Femur (tissue), 1 donor: ENCODE results near the gene TCOF1.

Source experiments
- DNase-seq: peaks from one replicate; pipeline ENCODE4 v3.0.0-alpha.2; 2017

TCOF1 gene

DNA sequence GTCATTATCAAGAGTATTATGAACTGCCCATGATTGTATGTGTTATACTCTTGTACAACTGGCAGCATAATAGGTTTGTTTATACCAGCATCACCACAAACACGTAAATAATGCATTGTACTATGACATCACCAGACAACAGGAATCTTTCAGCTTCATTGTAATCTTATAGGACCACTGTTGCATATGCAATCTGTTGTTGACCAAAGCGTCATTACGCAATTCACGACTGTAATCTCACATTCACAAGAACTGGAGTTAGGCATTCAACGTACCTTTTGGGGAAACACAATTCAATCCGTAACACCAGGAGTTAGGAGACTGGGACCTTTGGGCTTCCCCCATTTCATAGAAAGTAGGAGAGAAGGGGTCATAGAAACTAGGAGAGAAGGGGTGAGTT is 34.4 kb upstream of the TCOF1 start:
- no peak for DNase-seq

DNA sequence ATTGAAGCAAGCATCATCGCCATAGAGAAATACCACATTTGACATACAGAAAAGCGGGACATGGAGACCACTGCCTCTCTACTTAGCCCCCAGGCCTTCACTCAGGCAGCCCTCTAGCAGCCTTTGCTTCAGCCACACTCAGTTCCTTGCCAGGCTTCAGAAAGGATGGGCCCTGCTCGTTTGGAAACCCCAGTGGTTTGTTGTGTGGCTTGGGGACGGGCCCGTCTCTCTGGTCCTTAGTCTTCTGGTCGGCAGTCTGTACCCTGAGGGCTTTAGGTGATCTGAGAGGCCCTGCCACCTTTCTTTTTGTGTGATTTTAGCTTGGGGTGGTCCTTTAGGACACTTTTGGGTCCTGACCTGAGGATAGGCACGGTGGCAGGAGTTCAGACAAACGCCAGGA is 33.7 kb upstream of the TCOF1 start:
- no peak for DNase-seq

DNA sequence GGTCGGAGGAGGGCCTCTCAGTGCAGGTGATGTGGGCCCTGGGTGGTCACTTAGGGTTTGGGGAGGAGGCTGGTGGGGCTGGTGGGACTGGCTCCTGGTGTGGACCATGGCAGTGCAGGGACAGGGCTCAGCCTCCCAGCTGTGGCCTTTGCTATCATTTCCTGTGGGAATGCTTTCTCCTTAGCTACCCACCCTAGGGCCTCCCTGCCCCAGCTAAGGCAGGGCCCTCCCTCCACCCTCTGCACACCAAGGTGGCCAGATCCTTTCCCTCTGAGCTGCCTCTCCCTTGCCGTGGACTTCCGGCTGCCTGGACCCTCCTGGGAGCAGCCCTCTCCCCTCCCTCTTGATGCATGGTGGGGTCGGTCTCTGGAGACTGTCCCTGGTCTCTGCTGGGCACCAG is 32.1 kb upstream of the TCOF1 start:
- no peak for DNase-seq

DNA sequence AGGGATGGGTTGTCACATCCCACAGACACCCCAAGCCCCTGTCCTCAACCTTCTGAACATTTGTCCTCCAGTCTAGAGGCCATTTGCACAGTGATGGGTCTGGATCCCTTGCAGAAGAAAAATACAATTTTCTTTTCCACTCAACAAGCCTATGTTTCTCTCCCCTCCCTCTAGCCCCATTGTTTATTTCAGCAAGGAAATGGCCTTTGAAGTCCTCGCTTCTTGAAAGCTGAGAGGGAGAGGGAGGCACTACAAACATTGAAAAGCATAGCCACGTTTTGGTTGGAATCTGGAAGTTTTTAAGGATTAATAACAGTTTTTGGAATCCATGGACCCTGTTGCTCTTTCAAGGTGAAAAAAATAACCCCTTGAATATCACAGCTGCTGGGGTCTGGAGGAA is 30.8 kb upstream of the TCOF1 start:
- DNase-seq: no peak

DNA sequence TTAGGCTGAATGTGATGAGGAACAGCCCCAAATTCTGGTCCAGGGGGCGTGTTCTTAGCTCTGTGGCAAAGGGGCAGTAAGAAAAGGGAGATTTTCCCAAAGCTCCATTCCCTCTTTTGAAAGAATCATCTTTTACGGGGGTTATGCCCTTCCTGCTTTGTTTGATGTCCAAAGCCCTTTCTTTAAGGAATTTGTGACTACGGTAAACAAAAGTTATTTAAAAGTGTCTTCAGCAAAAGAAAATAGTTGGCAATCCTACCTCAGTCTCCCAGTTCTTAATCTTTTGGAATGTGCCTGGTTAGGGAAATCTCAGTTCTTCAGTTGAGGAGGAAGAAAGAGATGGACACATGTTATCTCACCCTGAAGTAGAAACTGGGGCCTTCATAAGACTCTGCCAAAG is 30.4 kb upstream of the TCOF1 start:
- DNase-seq: no peak

DNA sequence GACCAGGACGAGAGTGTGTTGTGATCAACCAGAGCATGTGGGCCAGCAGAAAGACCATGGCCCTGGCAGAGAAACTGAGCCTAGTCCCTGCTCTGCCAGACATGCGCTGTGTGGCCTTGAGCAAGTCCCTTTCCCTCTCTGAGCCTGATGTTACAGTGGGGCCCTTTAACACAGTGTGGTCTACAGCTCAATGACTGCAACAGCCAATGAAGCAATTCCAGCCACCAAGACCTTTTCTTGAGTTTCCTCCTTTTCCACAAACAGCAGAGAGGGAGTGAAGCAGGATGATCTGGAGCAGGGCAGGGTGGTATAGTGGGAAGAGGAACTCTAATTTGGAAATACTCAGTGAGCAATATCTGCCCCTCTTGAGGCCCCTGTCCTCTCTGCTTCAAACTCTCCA is 29.0 kb upstream of the TCOF1 start:
- no peak for DNase-seq

DNA sequence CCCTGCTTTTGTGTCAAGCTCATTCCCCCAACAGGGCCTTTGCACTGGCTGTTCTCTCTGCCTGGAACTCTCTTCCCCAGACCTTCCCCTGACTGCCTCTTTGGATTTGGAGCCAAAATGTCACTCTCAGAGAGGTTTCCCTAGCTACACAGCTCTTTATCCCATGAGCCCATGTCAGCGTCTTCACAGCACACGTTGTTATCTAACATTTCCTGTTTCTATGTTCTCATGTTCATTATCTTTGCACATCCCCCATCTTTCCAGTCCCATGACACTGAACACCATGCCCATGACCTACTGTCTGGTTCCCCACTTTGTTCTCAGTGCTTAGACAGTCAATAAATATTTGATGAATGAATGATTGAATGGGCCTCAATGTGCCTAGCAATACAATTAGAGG is 28.5 kb upstream of the TCOF1 start:
- DNase-seq: no peak

DNA sequence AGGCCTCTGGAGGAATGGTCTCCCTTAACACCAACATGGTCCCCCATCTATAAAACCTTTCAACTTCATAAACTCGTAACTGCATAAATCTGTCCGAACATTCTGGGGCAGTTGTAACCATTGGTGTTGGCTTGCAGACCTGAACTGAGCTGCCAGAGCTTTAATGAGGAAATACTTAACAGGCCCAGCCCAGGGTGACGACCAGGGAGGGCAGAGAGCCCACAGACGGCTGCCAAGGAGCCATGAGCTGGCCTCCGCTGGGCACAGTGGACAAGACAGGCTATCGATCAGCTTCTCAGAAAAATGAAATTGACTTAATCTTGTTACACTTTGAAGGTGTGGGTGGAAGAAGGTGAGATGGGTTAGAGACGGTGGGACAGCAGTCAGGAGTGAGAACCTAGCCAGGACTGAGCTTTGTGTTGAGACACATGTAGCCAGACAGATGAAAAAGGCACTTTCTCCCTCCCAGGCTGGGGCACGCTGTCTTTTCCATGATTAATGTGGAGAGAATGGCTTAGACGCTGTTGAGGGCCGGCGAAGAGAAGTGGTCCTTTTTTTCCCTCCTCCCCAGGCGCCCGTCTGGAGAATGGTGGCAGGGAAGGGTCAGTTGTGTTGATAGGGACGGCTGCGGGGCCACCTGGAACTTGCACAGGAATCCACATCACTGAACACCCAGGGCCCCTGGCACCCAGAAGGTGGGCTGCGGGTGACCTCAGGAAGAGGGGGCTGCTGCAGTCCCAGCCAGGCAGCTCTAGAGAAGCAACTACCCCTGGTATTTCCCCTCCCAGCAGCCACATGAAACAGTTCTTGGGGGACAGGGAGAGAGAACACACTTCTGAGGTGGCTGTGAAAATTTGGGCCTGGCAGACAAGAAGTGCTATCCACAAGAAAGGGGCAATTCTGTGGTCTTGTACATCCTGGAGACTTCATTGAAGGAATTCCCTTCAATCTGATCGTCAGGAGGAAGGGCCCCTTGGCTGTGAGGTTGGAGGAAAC is 27.3 kb upstream of the TCOF1 start:
- peak; percentile 38 for DNase-seq

DNA sequence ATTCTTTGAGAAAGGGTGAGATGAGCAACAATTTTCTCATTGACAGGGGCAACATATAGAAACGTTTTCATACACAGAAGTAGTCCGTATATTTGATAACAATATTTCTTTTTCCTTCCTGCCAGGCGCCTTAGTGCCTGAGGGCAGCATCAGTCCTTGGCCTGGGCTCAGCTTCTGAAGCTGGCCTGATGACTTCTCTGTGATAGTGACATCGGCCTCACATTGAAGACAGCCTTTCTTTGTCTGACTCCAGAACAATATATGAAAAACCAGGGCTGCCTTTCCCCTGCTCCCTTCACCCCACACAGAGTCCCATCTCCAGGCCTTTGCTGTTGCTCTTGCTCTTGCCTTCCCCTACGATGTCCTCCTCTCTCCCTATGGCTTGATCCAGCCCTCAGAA is 24.1 kb upstream of the TCOF1 start:
- no peak for DNase-seq

DNA sequence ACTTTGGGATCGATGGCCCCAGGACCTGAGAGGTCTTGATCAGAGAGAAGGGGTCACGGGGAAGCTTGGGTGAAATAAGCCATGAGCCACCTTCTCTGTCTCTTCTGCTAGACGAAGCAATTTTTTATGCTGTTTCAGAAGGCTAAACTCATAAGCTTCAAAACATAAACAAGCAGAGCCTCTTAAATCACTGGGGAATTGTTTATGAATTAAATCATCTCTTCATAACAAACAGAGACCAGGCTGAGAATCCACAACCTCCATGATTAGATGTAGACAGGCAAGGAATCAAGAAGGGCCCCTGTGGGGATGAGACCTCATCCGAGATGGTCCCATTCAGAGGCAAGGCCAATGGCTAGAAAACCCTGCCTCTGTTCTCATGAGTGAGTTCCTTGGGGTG is 21.7 kb upstream of the TCOF1 start:
- DNase-seq: no peak

DNA sequence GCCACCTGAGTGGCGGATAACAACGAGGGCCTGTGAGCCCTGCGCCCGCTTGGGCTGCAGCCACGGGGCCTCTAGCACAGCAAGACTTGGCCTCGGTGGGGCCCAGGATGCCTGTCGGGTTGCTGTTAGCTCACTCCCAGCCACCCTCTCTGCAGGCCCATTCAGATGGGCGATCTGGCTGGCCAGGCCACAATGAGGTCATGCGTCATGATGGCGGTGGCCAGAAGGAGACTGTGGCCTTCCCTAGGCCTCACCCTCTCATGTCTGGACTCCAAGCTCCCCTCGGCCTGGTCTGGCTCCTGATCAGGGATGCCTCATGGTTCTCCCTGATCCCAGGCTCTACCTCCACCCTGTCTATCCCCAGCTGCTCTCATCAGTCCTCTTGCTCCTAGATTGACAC is 19.0 kb upstream of the TCOF1 start:
- no peak for DNase-seq

DNA sequence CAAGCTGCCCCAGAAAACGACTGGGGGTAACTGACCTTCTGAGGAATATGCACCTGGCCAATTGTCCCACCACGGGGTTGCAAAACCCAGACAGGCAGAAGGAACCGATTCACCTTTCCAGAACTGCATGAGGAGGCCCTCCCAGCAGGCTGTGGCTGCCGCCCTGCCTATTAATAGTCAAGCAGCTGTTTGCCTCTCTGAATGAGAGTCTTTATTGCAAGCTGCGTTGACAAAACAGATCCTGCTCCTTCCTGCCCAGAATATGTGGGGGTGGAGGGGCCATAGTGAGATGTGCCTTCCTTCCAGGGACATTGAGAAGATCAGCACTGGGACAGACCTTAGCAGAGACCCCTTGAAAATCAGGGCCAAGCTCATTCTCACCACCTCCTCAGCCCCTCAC is 18.3 kb upstream of the TCOF1 start:
- peak; percentile 64 for DNase-seq

DNA sequence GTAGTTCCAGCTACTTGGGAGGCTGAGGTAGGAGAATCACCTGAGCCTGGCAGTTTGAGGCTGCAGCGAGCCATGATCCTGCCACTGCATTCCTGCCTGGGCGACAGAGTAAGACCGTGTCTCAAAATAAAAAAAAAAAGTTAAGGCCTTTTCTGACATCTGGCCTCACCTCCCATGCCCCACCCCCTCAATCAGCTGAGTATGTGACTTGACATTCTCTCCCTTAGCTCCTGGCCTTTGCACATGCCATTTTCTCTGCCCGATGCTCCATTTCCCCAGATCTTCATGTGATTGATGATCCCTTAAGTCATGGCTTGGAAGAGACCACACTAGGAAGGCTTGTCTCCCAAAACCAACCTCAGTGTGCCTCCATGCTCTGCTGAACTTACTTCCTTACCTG is 17.7 kb upstream of the TCOF1 start:
- no peak for DNase-seq

DNA sequence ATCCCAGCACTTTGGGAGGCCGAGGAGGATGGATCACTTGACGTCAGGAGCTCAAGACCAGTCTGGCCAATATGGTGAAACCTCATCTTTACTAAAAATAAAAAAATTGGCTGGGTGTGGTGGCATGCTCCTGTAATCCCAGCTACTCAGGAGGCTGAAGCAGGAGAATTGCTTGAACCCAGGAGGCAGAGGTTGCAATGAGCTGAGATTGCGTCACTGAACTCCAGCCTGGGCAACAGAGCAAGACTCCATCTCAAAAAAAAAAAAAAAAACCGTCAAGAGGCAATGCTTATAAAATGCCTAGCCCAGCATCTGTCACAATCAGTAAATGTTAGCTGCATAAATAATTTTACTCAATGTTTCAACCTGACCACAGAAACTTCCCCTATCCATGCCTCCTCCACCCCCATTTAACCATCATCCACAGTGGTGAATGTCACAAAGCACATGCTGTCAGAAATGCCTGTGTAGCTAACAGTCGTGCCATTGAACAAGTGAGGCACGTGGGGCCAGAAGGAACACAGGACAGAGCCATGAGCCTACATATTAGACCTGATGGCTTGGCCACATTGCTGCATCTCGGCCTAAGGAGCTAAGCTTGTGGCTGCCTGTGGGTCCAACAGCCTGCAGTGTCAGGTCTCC is 16.8 kb upstream of the TCOF1 start:
- DNase-seq: no peak

DNA sequence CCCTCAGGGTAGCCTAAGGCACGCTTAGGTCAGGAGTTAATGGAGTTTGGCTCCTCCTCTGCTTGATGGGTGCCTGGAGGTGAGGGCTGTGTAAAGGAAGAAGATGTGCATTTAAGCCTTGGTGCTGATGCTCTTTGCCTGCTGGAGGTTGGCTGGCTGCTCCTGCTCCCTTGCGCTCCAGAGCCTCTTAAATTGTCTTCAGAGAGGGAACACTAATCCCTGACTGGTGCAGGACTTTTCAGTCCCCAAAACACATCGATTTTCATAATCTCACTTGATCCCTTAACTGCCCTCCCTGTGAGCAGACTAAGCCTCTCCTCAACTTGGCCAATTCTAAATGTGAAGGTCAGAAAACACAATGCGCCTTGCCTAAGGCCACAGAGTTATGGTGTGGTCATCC is 16.2 kb upstream of the TCOF1 start:
- no peak for DNase-seq

DNA sequence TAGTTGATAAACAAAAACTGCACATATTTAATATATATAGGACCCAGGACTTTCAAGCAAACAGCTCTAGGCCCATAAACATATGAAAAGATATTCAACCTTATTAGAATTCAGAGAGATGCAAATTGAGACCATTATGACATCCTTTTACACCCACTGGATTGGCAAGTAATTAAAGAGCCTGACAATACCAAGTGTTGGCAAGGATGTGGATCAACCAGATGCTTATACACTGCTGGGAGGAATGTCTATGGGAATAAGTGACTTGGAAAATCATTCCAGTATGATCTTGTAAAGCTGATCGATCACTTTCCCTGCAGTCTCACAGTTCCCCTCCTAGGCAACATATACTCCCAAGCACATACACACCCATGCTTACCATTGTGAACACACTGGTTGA is 15.5 kb upstream of the TCOF1 start:
- no peak for DNase-seq

DNA sequence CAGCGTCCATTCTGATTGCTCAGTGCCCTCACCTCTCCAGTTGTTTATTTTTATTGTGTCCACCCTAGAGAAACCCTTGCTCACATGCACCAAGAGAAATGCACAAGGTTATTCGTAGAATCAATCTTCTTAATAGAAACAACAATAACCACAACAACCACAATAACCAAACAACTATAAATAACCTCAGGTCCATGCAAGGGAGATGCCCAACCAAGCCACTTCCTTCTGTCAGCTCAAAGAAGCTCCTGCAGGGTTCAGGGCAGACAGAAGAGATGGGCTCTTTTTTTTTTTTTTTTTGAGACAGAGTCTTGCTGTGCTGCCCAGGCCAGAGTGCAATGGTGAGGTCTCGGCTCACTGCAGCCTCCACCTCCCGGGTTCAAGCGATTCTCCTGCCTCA is 14.9 kb upstream of the TCOF1 start:
- no peak for DNase-seq

DNA sequence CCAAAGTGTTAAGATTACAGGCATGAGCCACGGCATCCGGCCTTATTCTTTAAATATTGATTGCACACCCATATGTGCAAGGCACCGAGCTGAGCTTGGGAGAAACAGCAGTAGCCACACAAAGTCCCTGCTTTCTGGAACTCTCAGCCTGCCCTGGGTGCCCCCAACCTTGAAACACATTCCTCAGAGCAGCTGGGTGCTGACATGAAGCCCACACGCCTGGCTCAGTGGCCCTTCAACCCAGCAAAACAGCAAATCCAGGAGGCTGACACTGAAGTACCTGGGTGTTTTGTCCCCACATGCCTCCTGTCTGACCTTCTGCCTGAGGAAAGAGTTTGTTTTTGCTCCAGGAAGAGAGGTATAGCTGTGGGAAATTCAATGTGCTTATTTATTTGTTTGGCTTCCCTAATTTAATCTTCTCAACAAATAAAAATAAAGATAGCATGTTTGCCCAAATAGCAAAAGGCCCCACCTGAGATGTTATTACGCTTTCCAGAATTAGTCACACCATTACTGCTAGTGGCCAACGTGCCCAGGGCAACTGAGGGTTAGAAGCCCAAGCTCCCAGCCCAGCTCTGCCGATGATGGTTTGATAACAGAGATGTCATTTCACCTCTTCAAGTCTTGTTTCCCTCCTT is 13.4 kb upstream of the TCOF1 start:
- no peak for DNase-seq

DNA sequence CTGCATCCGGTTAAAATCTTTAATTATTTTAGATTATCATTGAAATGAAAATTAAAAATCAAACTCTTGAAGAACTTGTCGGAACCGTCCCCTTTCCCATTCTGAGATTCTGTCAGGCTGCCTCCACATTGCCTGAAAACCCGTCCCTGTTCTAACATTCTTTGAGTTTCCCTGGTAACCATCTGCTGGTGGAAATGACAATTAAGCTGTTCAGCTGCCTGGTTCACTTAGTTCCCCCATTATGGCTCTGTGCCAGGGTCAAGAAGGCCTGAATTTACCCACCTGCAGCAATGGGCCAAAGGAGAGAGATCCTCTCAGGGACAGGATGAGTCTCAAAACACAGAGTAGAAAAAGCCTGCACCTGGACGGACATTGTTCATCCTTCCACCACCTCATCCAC is 11.8 kb upstream of the TCOF1 start:
- DNase-seq: no peak

DNA sequence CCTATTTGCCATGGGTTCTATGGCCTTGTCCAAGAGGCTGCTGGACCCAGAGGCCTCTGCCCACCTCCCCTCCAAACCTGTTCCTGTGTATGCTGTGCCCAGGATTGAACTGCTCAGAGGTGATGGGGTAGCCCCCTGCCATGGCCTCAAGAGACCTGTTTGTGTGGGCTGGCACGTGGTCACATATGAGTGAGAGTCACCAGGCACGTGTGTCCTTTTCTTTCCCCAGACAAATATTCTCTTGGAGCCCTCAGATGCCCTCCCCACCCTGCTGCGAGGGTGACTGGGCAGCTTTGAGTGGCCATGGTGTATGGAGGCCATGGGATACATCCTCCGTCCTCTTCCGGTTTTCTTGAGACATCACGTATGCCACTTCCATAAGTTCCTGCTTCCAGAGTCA is 10.9 kb upstream of the TCOF1 start:
- no peak for DNase-seq

DNA sequence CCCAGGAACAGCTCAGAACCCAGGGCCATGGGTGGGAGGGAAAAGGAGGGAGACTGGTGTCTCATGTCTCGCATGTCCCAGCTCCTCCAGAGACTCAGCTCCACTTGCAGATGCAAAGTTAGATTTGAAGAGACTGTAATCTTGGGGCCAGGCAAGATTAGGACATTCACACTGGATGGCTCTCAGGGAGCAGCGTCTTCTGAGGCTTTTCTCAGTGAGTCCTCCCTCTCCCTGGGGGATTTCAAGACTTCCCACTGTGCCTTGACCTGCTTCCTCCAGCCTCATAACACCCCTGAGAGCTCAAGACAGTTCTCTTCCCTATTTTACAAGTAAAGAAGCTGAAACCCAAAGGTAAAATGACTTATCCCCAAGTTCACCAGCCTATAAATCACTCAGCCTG is 10.5 kb upstream of the TCOF1 start:
- DNase-seq: no peak

DNA sequence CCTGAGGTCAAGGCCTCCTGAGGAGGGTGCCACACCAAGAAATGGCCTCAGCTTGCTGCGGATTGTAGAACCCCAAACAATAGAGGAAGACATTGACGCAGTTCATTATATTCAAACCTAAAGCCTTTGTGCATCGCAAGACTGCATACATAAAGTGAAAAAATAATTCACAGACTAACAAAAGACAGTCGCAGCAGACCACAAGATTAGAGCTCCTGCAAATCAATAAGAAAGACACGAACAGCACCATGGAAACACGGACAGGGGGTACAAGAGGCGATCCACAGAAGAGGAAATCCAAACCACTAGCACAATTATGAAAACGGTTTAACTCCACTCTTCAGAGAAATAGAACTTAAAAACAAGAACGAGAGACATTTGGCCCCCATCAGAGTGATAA is 10.0 kb upstream of the TCOF1 start:
- no peak for DNase-seq

DNA sequence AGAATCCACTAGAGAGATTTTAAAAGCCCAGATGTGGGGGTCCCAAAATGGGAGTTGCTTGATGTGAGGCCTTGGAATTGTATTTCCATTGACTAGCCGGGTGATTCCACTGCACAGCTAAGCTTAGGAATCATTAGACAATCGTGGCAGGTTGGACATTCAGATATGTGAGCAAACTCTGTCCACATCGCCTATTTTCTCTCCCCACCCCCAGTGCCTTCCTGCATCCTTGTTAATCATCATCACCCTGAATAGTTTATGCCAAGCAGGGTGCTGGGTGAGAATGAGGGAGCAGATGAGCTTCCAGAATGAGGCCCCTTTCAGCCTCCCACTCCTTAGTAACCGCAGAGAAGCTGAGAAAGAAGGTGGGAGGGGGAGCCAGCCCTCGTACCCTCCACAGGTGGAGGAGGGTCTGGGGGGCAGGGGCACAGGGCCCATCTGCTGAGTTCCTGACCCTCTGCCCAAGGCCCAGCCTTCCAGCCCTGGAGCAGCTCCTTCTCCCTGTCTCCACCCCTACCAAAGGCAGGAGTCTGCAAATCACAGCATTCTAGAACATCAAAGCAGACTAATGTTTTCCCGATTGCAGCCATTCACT is 7.7 kb upstream of the TCOF1 start:
- no peak for DNase-seq
